ENCODE measurements around the gene ZBTB39.
A peak's percentile ranks its signal among the peaks of the same experiment; 100 is the strongest.
"Not testable (repeated sequence)": the region's sequence is repeated elsewhere in the genome, so short reads cannot be mapped to it uniquely, and the experiment has no call there.

ZBTB39 gene, protein sequence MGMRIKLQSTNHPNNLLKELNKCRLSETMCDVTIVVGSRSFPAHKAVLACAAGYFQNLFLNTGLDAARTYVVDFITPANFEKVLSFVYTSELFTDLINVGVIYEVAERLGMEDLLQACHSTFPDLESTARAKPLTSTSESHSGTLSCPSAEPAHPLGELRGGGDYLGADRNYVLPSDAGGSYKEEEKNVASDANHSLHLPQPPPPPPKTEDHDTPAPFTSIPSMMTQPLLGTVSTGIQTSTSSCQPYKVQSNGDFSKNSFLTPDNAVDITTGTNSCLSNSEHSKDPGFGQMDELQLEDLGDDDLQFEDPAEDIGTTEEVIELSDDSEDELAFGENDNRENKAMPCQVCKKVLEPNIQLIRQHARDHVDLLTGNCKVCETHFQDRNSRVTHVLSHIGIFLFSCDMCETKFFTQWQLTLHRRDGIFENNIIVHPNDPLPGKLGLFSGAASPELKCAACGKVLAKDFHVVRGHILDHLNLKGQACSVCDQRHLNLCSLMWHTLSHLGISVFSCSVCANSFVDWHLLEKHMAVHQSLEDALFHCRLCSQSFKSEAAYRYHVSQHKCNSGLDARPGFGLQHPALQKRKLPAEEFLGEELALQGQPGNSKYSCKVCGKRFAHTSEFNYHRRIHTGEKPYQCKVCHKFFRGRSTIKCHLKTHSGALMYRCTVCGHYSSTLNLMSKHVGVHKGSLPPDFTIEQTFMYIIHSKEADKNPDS

GRCh38 chr12:57005980-57006808 lies at the start of gene ZBTB39:
Gene ZBTB39, minus strand, starts transcription at chr12:57006546. Its CDS starts 1,629 bp downstream, at chr12:57004917.
- in situ Hi-C loops (cut with MboI; ENCODE audit: low sequenced_read_pairs, unreplicated experiment) = loop anchor here (5.0 kb wide), 1 partner anchor 106 kb away; the partner anchor contains the start of gene STAT6
- peak; percentile 94 for DNase-seq (ENCODE audit: low spot score)

DNA sequence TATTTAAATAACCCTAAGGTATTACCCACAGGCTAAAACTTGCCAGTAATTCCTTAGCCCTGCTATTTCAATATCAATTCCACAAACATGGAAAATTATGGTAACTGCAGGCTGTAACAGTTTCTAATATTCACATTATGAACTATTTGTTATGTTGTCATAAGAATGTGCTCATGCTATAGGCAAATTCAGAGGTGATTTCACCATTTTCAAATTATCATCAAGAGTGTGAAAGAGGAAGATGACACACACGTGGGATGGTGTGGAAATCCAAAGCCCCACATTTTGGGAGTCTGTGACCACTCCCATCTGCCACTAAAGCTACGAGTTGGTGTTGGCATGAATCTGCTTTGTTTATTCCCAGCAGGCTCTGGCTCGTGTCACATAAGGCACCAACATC lies 49.5 kb upstream of the ZBTB39 start:
- TF ChIP-seq, protein P1, sequence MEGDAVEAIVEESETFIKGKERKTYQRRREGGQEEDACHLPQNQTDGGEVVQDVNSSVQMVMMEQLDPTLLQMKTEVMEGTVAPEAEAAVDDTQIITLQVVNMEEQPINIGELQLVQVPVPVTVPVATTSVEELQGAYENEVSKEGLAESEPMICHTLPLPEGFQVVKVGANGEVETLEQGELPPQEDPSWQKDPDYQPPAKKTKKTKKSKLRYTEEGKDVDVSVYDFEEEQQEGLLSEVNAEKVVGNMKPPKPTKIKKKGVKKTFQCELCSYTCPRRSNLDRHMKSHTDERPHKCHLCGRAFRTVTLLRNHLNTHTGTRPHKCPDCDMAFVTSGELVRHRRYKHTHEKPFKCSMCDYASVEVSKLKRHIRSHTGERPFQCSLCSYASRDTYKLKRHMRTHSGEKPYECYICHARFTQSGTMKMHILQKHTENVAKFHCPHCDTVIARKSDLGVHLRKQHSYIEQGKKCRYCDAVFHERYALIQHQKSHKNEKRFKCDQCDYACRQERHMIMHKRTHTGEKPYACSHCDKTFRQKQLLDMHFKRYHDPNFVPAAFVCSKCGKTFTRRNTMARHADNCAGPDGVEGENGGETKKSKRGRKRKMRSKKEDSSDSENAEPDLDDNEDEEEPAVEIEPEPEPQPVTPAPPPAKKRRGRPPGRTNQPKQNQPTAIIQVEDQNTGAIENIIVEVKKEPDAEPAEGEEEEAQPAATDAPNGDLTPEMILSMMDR (IDR thresholded peaks at IDR 0.05; ENCODE audit: borderline replicate concordance, control extremely low read depth, extremely low read depth, insufficient read depth, missing control alignments) = no peak
- no peak for DNase-seq (ENCODE audit: low spot score)
- in situ Hi-C loops (cut with MboI; ENCODE audit: low sequenced_read_pairs, unreplicated experiment) = no loop called here

More at GRCh38 chr12:57005980-57006808, at the start of gene ZBTB39:
- TF ChIP-seq, protein P1 (IDR thresholded peaks at IDR 0.05; ENCODE audit: borderline replicate concordance, control extremely low read depth, extremely low read depth, insufficient read depth, missing control alignments) = peak; percentile 62

- in situ Hi-C loops (cut with MboI; ENCODE audit: low sequenced_read_pairs, unreplicated experiment); DNase-seq (ENCODE audit: low spot score): not testable (repeated sequence)
These were observed 47.6 kb upstream of the ZBTB39 start for GRCh38 chr12:57053901-57054300.

- in situ Hi-C loops (cut with MboI; ENCODE audit: low sequenced_read_pairs, unreplicated experiment); DNase-seq (ENCODE audit: low spot score): not testable (repeated sequence)
These were observed 46.8 kb upstream of the ZBTB39 start for GRCh38 chr12:57053146-57053545.

GRCh38 chr12:57051011-57051410 lies 44.7 kb upstream of the ZBTB39 start:
- TF ChIP-seq, protein P1 (IDR thresholded peaks at IDR 0.05; ENCODE audit: borderline replicate concordance, control extremely low read depth, extremely low read depth, insufficient read depth, missing control alignments) = no peak
- in situ Hi-C loops (cut with MboI; ENCODE audit: low sequenced_read_pairs, unreplicated experiment) = no loop called here
- DNase-seq (ENCODE audit: low spot score) = no peak

DNA sequence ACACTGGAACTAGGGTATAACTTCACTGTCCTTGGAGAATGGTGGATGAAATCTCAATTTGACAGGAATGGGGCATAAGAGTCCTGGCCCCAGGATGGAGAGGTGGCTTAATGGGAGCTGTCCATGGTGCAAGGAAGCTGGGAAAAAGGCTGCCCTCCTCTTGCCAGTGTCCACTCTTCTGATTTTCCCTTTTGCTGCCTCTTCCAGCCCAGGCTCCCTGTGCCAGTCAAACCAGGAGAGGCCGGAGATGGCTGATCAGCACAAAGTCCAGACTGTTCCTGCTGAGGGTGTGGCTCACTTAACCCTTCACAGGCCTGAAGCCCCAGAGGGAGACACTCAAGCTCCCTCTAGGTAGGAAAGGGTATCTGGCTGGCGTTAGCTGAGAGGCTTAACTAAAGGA lies 43.5 kb upstream of the ZBTB39 start, which contains the start of gene MYO1A:
Gene MYO1A (minus strand): TSS at position 240 of the 400 bp plus-strand sequence. CDS start 1,806 bp downstream, outside the sequence.
- TF ChIP-seq, protein P1 (IDR thresholded peaks at IDR 0.05; ENCODE audit: borderline replicate concordance, control extremely low read depth, extremely low read depth, insufficient read depth, missing control alignments) = no peak

DNA sequence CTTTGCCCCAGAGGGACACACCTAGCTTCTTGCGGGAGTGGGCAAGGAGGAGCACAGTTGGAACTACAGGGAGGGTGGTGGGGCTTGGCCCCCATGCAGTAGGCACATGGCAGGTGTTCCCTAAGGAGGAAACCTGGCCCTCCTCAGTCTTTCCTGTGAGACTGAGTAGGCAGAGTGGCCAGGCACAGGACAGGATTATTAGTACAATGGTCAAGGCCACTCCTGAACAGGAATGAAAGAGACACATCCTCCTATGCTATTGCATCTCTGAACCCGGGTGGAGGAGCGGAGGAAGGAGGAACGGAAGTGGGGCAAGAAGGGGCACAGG lies 42.7 kb upstream of the ZBTB39 start:
- in situ Hi-C loops (cut with MboI; ENCODE audit: low sequenced_read_pairs, unreplicated experiment) = no loop called here
- no peak for DNase-seq (ENCODE audit: low spot score)
- TF ChIP-seq, protein P1 (IDR thresholded peaks at IDR 0.05; ENCODE audit: borderline replicate concordance, control extremely low read depth, extremely low read depth, insufficient read depth, missing control alignments) = no peak

More for the DNA sequence above, 43.5 kb upstream of the ZBTB39 start, which contains the start of gene MYO1A:
- no peak for DNase-seq (ENCODE audit: low spot score)
- in situ Hi-C loops (cut with MboI; ENCODE audit: low sequenced_read_pairs, unreplicated experiment) = no loop called here
